H1 (cell line): ENCODE data around the gene MAGI1. TPM values are rescaled to one million over a fixed set of nuclear protein-coding genes. Genes with fewer than 3 reads are reported as not detected.

Experiments
- CBX5 ChIP-seq: fragments of 300-800, 300-1000 bp; sonication (generic); IDR thresholded peaks from 2 replicates; pipeline ENCODE4 v1.7.1; 2016; ENCODE audit warnings: antibody characterized with exemption, low read length, low read depth
- CTCF ChIP-seq, 3 experiments: IDR thresholded peaks; 1 replicate in 2 of 3; 2 replicates in 1 of 3; pipeline versions ENCODE4 v1.5.1 to v1.6.1; 2011; ENCODE audit warnings: low read length in 3 of 3, mild to moderate bottlenecking in 3 of 3, inconsistent platforms in 2 of 3, low read depth in 1 of 3, moderate library complexity in 1 of 3; ENCODE audit not compliant: insufficient read depth in 1 of 3; ENCODE audit errors: control extremely low read depth in 1 of 3
- MAX ChIP-seq: IDR thresholded peaks from 2 replicates; pipeline ENCODE4 v1.6.1; 2012; ENCODE audit warnings: inconsistent platforms
- PHF8 ChIP-seq: fragments of 200-600 bp; sonication (generic); conservative IDR thresholded peaks from 2 replicates; pipeline ENCODE4 v1.7.1; 2012; ENCODE audit warnings: low read depth, mild to moderate bottlenecking, inconsistent platforms, low read length, moderate library complexity
- TAF7 ChIP-seq: optimal IDR thresholded peaks from 2 replicates; pipeline ENCODE3; 2011; ENCODE audit warnings: low read depth, mild to moderate bottlenecking, inconsistent platforms, low read length, moderate library complexity, borderline replicate concordance
- polyA plus RNA-seq, 7 experiments: library from polyadenylated mRNA; depleted of rRNA in 3 of 7; stranded (reverse) in 5 of 7; unstranded in 2 of 7; fragments of >200 nt in 5 of 7; fragments of 200-250 nt in 2 of 7; gene quantifications; 1 replicate in 5 of 7; 2 replicates in 1 of 7; 4 replicates in 1 of 7; pipeline versions ENCODE4 v1.2.1 to v1.2.3, GENCODE V29; 2011 to 2013; ENCODE audit warnings: missing spikeins in 2 of 7, mixed read lengths in 2 of 7
- total RNA-seq: library from RNA; stranded (reverse); fragmentation: NEBNext Ultra II Directional; extraction: Animal tissue kit (Norgen Biotek cat#: 25700); gene quantifications from 2 replicates; pipeline ENCODE4 v1.2.1, GENCODE V29; 2021

MAGI1 gene
- total and polyA plus RNA-seq, 2 of the 8 experiments (the other 6 are each of a cell fraction or from before 2014, with no cell fraction given): 19.8 to 78.0 TPM

- TF ChIP-seq TAF7 (no peak), MAX (no peak), PHF8 (no peak), CBX5 (no peak), CTCF (IDR thresholded peaks at IDR 0.05; ENCODE audit: control extremely low read depth in 1 of 3, insufficient read depth in 1 of 3, low read depth in 1 of 3, low read length in 3 of 3) (no peak)
- TF ChIP-seq, all 59 proteins: peak for 0
Observed at GRCh38 chr3:66014056-66014455, 24.7 kb downstream of the MAGI1 start (continued).
